ENCODE measurements around the gene CIAO2A. TPM values are rescaled to one million over a fixed set of nuclear protein-coding genes. Genes with fewer than 3 reads are reported as not detected.
"Not testable (repeated sequence)": the region's sequence is repeated elsewhere in the genome, so short reads cannot be mapped to it uniquely, and the experiment has no call there.

Gene CIAO2A
- total RNA-seq, 1 donor from 2014 or later: 73.0 TPM

GRCh38 chr15:64071931-64072765, 21.5 kb downstream of the CIAO2A start:
- peaks cover 12% of the 10 kb centered on the region for H3K4me1 Mint-ChIP-seq
- intact Hi-C loops (cut with micrococcal nuclease): no loop called here
- H3K27me3 Mint-ChIP-seq: no peaks in the 10 kb centered on the region
- no peak overlapping the region for H3K27ac Mint-ChIP-seq
- H3K9me3 Mint-ChIP-seq: no peaks in the 10 kb centered on the region
- no peak overlapping the region for H3K4me3 Mint-ChIP-seq
- H3K36me3 Mint-ChIP-seq (ENCODE audit: low read depth): peaks cover 26% of the 10 kb centered on the region
- no peak for DNase-seq

GRCh38 chr15:64070965-64071851, 22.4 kb downstream of the CIAO2A start:
- peaks cover 25% of the 10 kb centered on the region for H3K36me3 Mint-ChIP-seq (ENCODE audit: low read depth)

DNA sequence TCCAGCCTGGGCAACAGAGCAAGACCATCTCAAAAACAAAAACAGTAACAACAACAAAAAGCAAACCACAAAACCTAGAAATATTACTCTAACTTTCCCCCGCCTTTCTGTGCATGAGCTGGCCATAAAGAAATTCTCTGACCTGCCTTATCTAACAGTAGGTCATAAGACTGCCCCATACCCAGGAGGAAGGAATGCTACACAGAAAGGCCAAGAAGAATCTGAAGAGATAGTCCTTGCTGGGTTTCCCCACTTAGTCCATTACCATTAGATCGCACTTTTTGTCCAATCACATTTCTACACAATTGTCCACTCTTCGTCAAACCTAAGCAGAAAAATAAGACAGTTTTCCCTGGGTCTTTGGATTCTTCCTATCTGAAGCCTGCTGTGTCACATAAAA, 23.5 kb downstream of the CIAO2A start:
- Mint-ChIP-seq H3K27me3 (no peaks in the 10 kb centered on the region), H3K4me3 (no peak overlapping the region)

More at GRCh38 chr15:64070965-64071851, 22.4 kb downstream of the CIAO2A start:
- peaks cover 10% of the 10 kb centered on the region for H3K4me1 Mint-ChIP-seq
- H3K27me3 Mint-ChIP-seq: no peaks in the 10 kb centered on the region
- no peak overlapping the region for H3K27ac Mint-ChIP-seq
- intact Hi-C loops (cut with micrococcal nuclease): no loop called here
- DNase-seq: no peak
- H3K4me3 Mint-ChIP-seq: no peak overlapping the region
- no peaks in the 10 kb centered on the region for H3K9me3 Mint-ChIP-seq

DNA sequence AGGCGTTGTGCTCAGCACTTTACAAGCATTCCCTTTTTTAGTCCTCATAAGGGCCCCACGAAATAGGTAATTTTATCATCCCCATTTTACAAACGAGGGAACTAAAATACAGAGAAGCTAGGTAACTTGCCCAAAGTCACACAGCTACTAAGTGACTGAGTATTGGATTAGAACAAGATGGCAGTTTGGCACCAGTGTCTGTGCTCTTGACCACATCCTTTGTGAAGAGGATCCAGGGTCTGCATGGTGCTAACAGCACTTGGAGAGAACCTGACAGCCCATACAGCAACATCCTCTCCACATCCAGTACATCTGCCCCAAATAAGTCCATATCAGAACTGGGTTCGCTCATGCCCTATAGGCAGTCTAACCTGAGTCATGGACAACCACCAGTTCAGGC, 25.5 kb downstream of the CIAO2A start:
- Mint-ChIP-seq H3K27me3 (no peaks in the 10 kb centered on the region), H3K4me3 (no peak overlapping the region), H3K4me1 (peaks cover 7% of the 10 kb centered on the region), H3K27ac (no peak overlapping the region), H3K36me3 (ENCODE audit: low read depth) (peaks cover 13% of the 10 kb centered on the region), H3K9me3 (no peaks in the 10 kb centered on the region)
- no peak for DNase-seq
- intact Hi-C loops (cut with micrococcal nuclease): loop anchor here (2.0 to 5.0 kb wide), 4 partner anchors 121 to 601 kb away; partner anchors contain the start of gene HERC1

More for the DNA sequence above, 23.5 kb downstream of the CIAO2A start:
- peaks cover 22% of the 10 kb centered on the region for H3K36me3 Mint-ChIP-seq (ENCODE audit: low read depth)
- peaks cover 7% of the 10 kb centered on the region for H3K4me1 Mint-ChIP-seq
- intact Hi-C loops (cut with micrococcal nuclease): no loop called here
- no peak for DNase-seq
- H3K27ac Mint-ChIP-seq: no peak overlapping the region
- H3K9me3 Mint-ChIP-seq: no peaks in the 10 kb centered on the region

DNA sequence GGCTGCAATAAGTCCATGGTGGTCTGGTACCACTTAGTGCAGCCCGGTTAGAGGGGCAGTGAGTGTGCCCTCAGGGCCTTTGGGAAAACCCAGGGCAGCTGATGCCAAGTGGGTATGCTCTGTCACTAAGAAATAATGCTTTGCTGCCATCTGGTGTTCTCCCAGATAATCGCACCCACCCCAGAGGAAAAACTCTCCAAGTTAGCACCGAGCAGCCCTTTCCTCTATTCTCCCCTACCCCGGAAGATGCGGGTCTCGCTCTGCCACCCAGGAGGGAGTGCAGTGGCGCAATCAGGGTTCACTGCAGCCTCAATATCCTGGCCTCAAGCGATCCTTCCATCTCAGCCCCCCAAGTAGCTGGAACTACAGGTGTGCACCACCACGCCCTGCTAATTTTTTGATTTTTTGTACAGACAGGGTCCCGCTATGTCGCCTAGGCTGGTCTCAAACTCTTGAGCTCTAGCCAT, 26.0 kb downstream of the CIAO2A start:
- DNase-seq: peak; percentile 92
- H3K36me3 Mint-ChIP-seq (ENCODE audit: low read depth): peaks cover 10% of the 10 kb centered on the region
- intact Hi-C loops (cut with micrococcal nuclease): loop anchor here (1.0 to 5.0 kb wide), 6 partner anchors 120 to 600 kb away; partner anchors contain the start of gene HERC1
- H3K4me1 Mint-ChIP-seq: peaks cover 7% of the 10 kb centered on the region
- no peak overlapping the region for H3K27ac Mint-ChIP-seq
- no peak overlapping the region for H3K4me3 Mint-ChIP-seq
- H3K9me3 Mint-ChIP-seq: no peaks in the 10 kb centered on the region
- H3K27me3 Mint-ChIP-seq: no peaks in the 10 kb centered on the region

DNA sequence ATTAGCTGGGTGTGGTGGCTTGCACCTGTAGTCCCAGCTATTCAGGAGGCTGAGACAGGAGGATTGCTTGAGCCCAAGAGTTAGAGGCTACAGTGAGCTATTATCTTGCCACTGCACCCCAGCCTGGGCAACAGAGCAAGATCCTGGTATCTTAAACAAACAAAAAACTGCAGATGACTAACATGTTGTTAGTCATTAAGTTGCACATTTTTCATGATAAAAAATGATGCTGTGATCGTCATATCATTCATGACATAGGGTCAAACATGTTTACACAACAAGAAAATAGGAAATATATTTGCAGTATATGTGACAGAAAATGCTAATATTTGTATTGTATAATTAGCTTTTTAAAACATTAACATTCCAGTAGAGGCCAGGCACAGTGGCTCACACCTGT, 27.2 kb downstream of the CIAO2A start:
- Mint-ChIP-seq H3K27me3 (no peaks in the 10 kb centered on the region), H3K36me3 (ENCODE audit: low read depth) (peaks cover 2% of the 10 kb centered on the region), H3K27ac (no peak overlapping the region), H3K4me1 (peaks cover 7% of the 10 kb centered on the region), H3K4me3 (no peak overlapping the region), H3K9me3 (no peaks in the 10 kb centered on the region)
- intact Hi-C loops (cut with micrococcal nuclease): loop anchor here (5.0 kb wide), 3 partner anchors 119 to 599 kb away; partner anchors contain the start of gene HERC1
- no peak for DNase-seq

DNA sequence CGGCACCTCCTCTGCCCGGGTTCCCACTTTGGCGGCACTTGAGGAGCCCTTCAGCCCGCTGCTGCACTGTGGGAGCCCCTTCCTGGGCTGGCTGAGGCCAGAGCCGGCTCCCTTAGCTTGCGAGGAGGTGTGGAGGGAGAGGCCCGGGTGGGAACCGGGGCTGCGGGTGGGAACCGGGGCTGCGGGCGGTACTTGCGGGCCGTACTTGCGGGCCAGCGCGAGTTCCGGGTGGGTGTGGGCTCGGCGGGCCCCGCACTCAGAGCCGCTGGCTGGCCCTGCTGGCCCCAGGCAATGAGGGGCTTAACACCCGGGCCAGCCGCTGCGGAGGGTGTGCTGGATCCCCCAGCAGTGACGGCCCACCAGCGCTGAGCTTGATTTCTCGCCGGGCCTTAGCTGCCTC, 32.9 kb downstream of the CIAO2A start:
- Mint-ChIP-seq H3K4me1 (no peaks in the 10 kb centered on the region), H3K4me3 (no peak overlapping the region), H3K9me3 (no peaks in the 10 kb centered on the region), H3K36me3 (ENCODE audit: low read depth) (no peaks in the 10 kb centered on the region), H3K27ac (no peak overlapping the region), H3K27me3 (peaks cover 2% of the 10 kb centered on the region)
- intact Hi-C loops (cut with micrococcal nuclease): no loop called here
- no peak for DNase-seq

DNA sequence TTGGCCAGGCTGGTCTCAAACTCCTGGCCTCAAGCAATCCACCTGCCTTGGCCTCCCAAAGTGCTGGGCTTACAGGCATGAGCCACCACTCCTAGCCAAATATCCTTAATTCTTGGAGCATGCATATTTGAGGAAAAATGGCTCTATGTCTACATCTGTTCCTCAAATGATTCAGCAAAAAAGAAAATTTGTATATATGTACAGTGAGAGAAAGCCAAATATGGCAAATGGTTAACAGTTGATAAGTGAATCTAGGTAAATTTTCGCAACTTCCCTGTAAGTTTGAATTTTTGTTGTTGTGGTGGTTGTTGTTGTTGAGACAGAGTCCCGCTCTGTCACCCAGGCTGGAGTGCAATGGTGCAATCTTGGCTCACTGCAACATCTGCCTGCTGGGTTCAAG, 34.5 kb downstream of the CIAO2A start:
- H3K27me3 Mint-ChIP-seq; intact Hi-C loops (cut with micrococcal nuclease); H3K27ac Mint-ChIP-seq; H3K4me1 Mint-ChIP-seq; H3K4me3 Mint-ChIP-seq; DNase-seq; H3K9me3 Mint-ChIP-seq; H3K36me3 Mint-ChIP-seq (ENCODE audit: low read depth): not testable (repeated sequence)

GRCh38 chr15:64058279-64058678, 35.4 kb downstream of the CIAO2A start:
- H3K9me3 Mint-ChIP-seq: no peaks in the 10 kb centered on the region
- no peaks in the 10 kb centered on the region for H3K4me1 Mint-ChIP-seq
- no peak overlapping the region for H3K27ac Mint-ChIP-seq
- H3K36me3 Mint-ChIP-seq (ENCODE audit: low read depth): no peaks in the 10 kb centered on the region
- intact Hi-C loops (cut with micrococcal nuclease): no loop called here
- no peak for DNase-seq
- no peak overlapping the region for H3K4me3 Mint-ChIP-seq
- peaks cover 2% of the 10 kb centered on the region for H3K27me3 Mint-ChIP-seq

DNA sequence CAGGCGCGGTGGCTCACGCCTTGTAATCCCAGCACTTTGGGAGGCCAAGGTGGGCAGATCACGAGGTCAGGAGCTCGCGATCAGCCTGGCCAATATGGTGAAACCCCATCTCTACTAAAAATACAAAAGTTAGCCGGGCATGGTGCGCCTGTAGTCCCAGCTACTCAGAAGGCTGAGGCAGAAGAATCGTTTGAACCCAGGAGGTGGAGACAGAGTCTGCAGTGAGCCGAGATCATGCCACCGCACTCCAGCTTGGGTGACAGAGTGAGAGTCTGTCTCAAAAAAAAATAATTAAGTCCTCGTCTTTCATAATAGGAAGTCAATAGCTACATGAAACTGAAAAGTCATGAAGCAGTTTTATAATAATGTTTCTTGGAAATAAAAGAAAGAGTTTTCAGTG, 40.0 kb downstream of the CIAO2A start:
- DNase-seq; H3K27me3 Mint-ChIP-seq; H3K36me3 Mint-ChIP-seq (ENCODE audit: low read depth); H3K4me3 Mint-ChIP-seq; H3K9me3 Mint-ChIP-seq; intact Hi-C loops (cut with micrococcal nuclease); H3K27ac Mint-ChIP-seq: not testable (repeated sequence)
- H3K4me1 Mint-ChIP-seq: peaks cover 11% of the 10 kb centered on the region

GRCh38 chr15:64052925-64053491, 40.6 kb downstream of the CIAO2A start:
- peaks cover 8% of the 10 kb centered on the region for H3K27me3 Mint-ChIP-seq
- H3K36me3 Mint-ChIP-seq (ENCODE audit: low read depth): no peaks in the 10 kb centered on the region
- H3K27ac Mint-ChIP-seq: no peak overlapping the region
- no peaks in the 10 kb centered on the region for H3K9me3 Mint-ChIP-seq
- intact Hi-C loops (cut with micrococcal nuclease): no loop called here
- peaks cover 11% of the 10 kb centered on the region for H3K4me1 Mint-ChIP-seq
- DNase-seq: no peak
- H3K4me3 Mint-ChIP-seq: no peak overlapping the region

- Mint-ChIP-seq H3K4me3 (no peak overlapping the region), H3K27me3 (peaks cover 17% of the 10 kb centered on the region), H3K9me3 (no peaks in the 10 kb centered on the region), H3K36me3 (ENCODE audit: low read depth) (no peaks in the 10 kb centered on the region), H3K27ac (peak overlapping the region; percentile 73), H3K4me1 (peaks cover 15% of the 10 kb centered on the region)
- DNase-seq: no peak
- intact Hi-C loops (cut with micrococcal nuclease): no loop called here
Measured at GRCh38 chr15:64051407-64052259, 42.0 kb downstream of the CIAO2A start.

- Mint-ChIP-seq H3K9me3 (no peaks in the 10 kb centered on the region), H3K27ac (no peak overlapping the region), H3K4me3 (no peak overlapping the region), H3K4me1 (peaks cover 17% of the 10 kb centered on the region), H3K36me3 (ENCODE audit: low read depth) (no peaks in the 10 kb centered on the region), H3K27me3 (peaks cover 16% of the 10 kb centered on the region)
- DNase-seq: no peak
- intact Hi-C loops (cut with micrococcal nuclease): no loop called here
Measured at GRCh38 chr15:64051093-64051402, 42.6 kb downstream of the CIAO2A start.

All from activated CD4-positive, alpha-beta T cell treated with anti-CD3 and anti-CD28 coated beads, Interleukin-2, amount 10 ng/mL, durations not matched to agents 24 days and 14 days (primary cell).